Stimulated activated CD8-positive, alpha-beta memory T cell treated with anti-CD3 and anti-CD28 coated beads, Interleukin-7, amount 100 ng/mL, for 1 hour (primary cell): ENCODE data around the gene FEZ2.

Source experiments
- DNase-seq, 2 donors: peaks; one replicate each; pipeline ENCODE4 v3.0.0-alpha.2; 2020; ENCODE audit warnings: low read depth in 2 of 2

Gene FEZ2

GRCh38 chr2:36587101-36587500 lies 10.9 kb downstream of the FEZ2 start:
- DNase-seq: no peak

GRCh38 chr2:36586672-36587071 lies 11.3 kb downstream of the FEZ2 start:
- no peak for DNase-seq

- DNase-seq: no peak
Observed at GRCh38 chr2:36584148-36584794, 13.7 kb downstream of the FEZ2 start.

GRCh38 chr2:36582951-36583350 lies 15.0 kb downstream of the FEZ2 start:
- DNase-seq: no peak

- no peak for DNase-seq
Observed at GRCh38 chr2:36582538-36582937, 15.4 kb downstream of the FEZ2 start.

GRCh38 chr2:36579297-36579664 lies 18.7 kb downstream of the FEZ2 start:
- DNase-seq: no peak

GRCh38 chr2:36578343-36579296 lies 19.3 kb downstream of the FEZ2 start:
- DNase-seq: no peak

- DNase-seq: no peak
Observed at GRCh38 chr2:36577884-36578283, 20.1 kb downstream of the FEZ2 start.

GRCh38 chr2:36574560-36574959 lies 23.4 kb downstream of the FEZ2 start:
- DNase-seq: no peak

GRCh38 chr2:36573165-36573564 lies 24.8 kb downstream of the FEZ2 start:
- no peak for DNase-seq

- no peak for DNase-seq
Observed at GRCh38 chr2:36572719-36573059, 25.3 kb downstream of the FEZ2 start.

- DNase-seq: no peak
Observed at GRCh38 chr2:36572054-36572718, 25.8 kb downstream of the FEZ2 start.

GRCh38 chr2:36570416-36570815 lies 27.6 kb downstream of the FEZ2 start:
- no peak for DNase-seq

GRCh38 chr2:36569267-36569856 lies 28.6 kb downstream of the FEZ2 start:
- DNase-seq: no peak

GRCh38 chr2:36568516-36569246 lies 29.3 kb downstream of the FEZ2 start:
- no peak for DNase-seq

- no peak for DNase-seq
Observed at GRCh38 chr2:36567711-36568408, 30.1 kb downstream of the FEZ2 start.

- DNase-seq: no peak
Observed at GRCh38 chr2:36566887-36567286, 31.1 kb downstream of the FEZ2 start.

GRCh38 chr2:36565712-36566111 lies 32.3 kb downstream of the FEZ2 start:
- no peak for DNase-seq

- DNase-seq: no peak
Observed at GRCh38 chr2:36564377-36564930, 33.5 kb downstream of the FEZ2 start.

- DNase-seq: no peak
Observed at GRCh38 chr2:36562973-36563532, 34.9 kb downstream of the FEZ2 start.
